K562 (cell line): Measurements from ENCODE around the gene BTAF1. TPM values are rescaled to one million over a fixed set of nuclear protein-coding genes. Genes with fewer than 3 reads are reported as not detected.

Source experiments
- ATAC-seq: fragments of 200-7000 bp; cut with Tn5 transposase; 3 replicates; pipeline ENCODE4 v1.9.1; 2020; ENCODE audit warnings: moderate library complexity
- BruUV-seq: library from RNA; stranded (reverse); fragments of 400-500 nt; replicated peaks from 2 replicates; lab custom pipeline; 2021; lab: Mats Ljungman, UMichigan
- CTCF ChIA-PET: fragments of 300-600 bp; formaldehyde crosslinking; extraction: SDS; loops from one replicate; lab custom pipeline; 2021; ENCODE audit warnings: low intra/inter-chr PET ratio; lab: Yijun Ruan, JAX
- POLR2A ChIA-PET: fragments of 300-600, 350-650 bp; sonication (Branson Sonifier 250); formaldehyde crosslinking; extraction: SDS; loops from one replicate; lab custom pipeline; 2021; ENCODE audit warnings: antibody characterized with exemption, inconsistent platforms; lab: Yijun Ruan, JAX
- DNase-seq, 4 experiments: peaks; one replicate each; pipeline versions ENCODE4 v3.0.0 to v3.0.0-alpha.2; 2011 to 2018; ENCODE audit warnings: low spot score in 3 of 4, mixed read lengths in 3 of 4; ENCODE audit errors: extremely low read depth in 1 of 4
- FAIRE-seq: peaks from 2 replicates; lab custom pipeline; 2011; peaks lifted over from hg19 to GRCh38; lab: Jason Lieb, UNC
- H2AFZ ChIP-seq: 2 replicates; pipeline ENCODE4 v1.6.0; 2011; ENCODE audit warnings: low read depth, low read length, control low read depth, inconsistent platforms
- H3K27ac ChIP-seq: fragments of 200-600 bp; 3 replicates; pipeline ENCODE4 v1.8.0; 2011; ENCODE audit warnings: low read depth, mild to moderate bottlenecking, control low read depth, inconsistent platforms, low read length, moderate library complexity, mixed read lengths; ENCODE audit errors: extremely low read depth
- H3K27me3 ChIP-seq, 2 experiments: fragments of 300-600 bp in 1 of 2; 2 replicates in 1 of 2; 3 replicates in 1 of 2; pipeline versions ENCODE4 v1.6.0 to v1.8.0; 2011; ENCODE audit warnings: inconsistent platforms in 2 of 2, low read length in 2 of 2, mild to moderate bottlenecking in 1 of 2, mixed read lengths in 1 of 2, moderate library complexity in 1 of 2; ENCODE audit not compliant: control insufficient read depth in 2 of 2, insufficient read depth in 2 of 2
- H3K36me3 ChIP-seq: fragments of 300-600 bp; 3 replicates; pipeline ENCODE4 v1.8.0; 2011; ENCODE audit warnings: mild to moderate bottlenecking, low read length, inconsistent platforms; ENCODE audit not compliant: control insufficient read depth, insufficient read depth
- H3K4me1 ChIP-seq, 2 experiments: fragments of 200-600 bp in 1 of 2; replicated peaks in 1 of 2; 2 replicates in 1 of 2; 3 replicates in 1 of 2; pipeline versions ENCODE4 v1.5.1 to v1.8.0; 2011; ENCODE audit warnings: inconsistent platforms in 2 of 2, low read length in 2 of 2, mild to moderate bottlenecking in 1 of 2, mixed read lengths in 1 of 2, moderate library complexity in 1 of 2; ENCODE audit not compliant: control insufficient read depth in 2 of 2, insufficient read depth in 2 of 2
- H3K4me2 ChIP-seq: 2 replicates; pipeline ENCODE4 v1.6.1; 2011; ENCODE audit warnings: low read length, control low read depth, inconsistent platforms, mixed read lengths; ENCODE audit not compliant: insufficient read depth
- H3K4me3 ChIP-seq: fragments of 200-600 bp; sonication (generic), shearing (Covaris generic); 2 replicates; pipeline ENCODE4 v1.5.1; 2016; ENCODE audit warnings: control low read depth, inconsistent platforms
- H3K79me2 ChIP-seq: fragments of 200-600 bp; 3 replicates; pipeline ENCODE4 v1.8.0; 2011; ENCODE audit warnings: low read length, inconsistent platforms; ENCODE audit not compliant: control insufficient read depth, insufficient read depth
- H3K9ac ChIP-seq, 2 experiments: 2 replicates each; pipeline versions ENCODE4 v1.6.0 to v1.6.1; 2011; ENCODE audit warnings: low read depth in 2 of 2, low read length in 2 of 2, control low read depth in 1 of 2, inconsistent platforms in 1 of 2, mild to moderate bottlenecking in 1 of 2, mixed read lengths in 1 of 2; ENCODE audit not compliant: insufficient read depth in 1 of 2
- H3K9me1 ChIP-seq: one replicate; pipeline ENCODE4 v1.6.0; 2011; ENCODE audit warnings: inconsistent platforms, mild to moderate bottlenecking, low read length, moderate library complexity; ENCODE audit not compliant: control insufficient read depth, insufficient read depth
- H3K9me3 ChIP-seq: replicated peaks from 2 replicates; pipeline ENCODE4 v1.5.1; 2011; ENCODE audit warnings: low read depth, low read length, inconsistent platforms; ENCODE audit not compliant: control insufficient read depth, insufficient read depth
- H4K20me1 ChIP-seq: replicated peaks from 2 replicates; pipeline ENCODE4 v1.6.1; 2011; ENCODE audit warnings: low read length, inconsistent platforms, mixed read lengths; ENCODE audit not compliant: control insufficient read depth, insufficient read depth
- ARID3A ChIP-seq: IDR thresholded peaks from 2 replicates; pipeline ENCODE4 v1.6.1; 2012; ENCODE audit warnings: low read depth, low read length, improper control_type of control experiment, borderline replicate concordance
- BRF1 ChIP-seq: IDR thresholded peaks from 3 replicates; pipeline ENCODE4 v1.6.1; 2011; ENCODE audit warnings: borderline replicate concordance, mild to moderate bottlenecking; ENCODE audit not compliant: insufficient read length; ENCODE audit errors: extremely low read depth
- CAMTA2 ChIP-seq: fragments of 250-450 bp; sonication (Bioruptor Pico); conservative IDR thresholded peaks from 2 replicates; pipeline ENCODE4 v1.5.1; 2022
- HDAC8 ChIP-seq: fragments of 450-650 bp; IDR thresholded peaks from 2 replicates; pipeline ENCODE4 v1.6.1; 2016; ENCODE audit warnings: mild to moderate bottlenecking, missing genetic modification characterization, moderate library complexity, missing compliant biosample characterization
- HLTF ChIP-seq: fragments of 450-650 bp; IDR thresholded peaks from 2 replicates; pipeline ENCODE4 v1.6.1; 2016
- MBD2 ChIP-seq: sonication (generic); IDR thresholded peaks from 2 replicates; pipeline ENCODE4 v1.6.1; 2016; ENCODE audit warnings: low read depth, borderline replicate concordance
- NELFE ChIP-seq: IDR thresholded peaks from 2 replicates; pipeline ENCODE4 v1.6.1; 2011; ENCODE audit warnings: mild to moderate bottlenecking; ENCODE audit not compliant: insufficient read depth, insufficient read length
- NFE2 ChIP-seq: IDR thresholded peaks from 2 replicates; pipeline ENCODE4 v1.6.1; 2014; ENCODE audit warnings: antibody characterized with exemption, low read depth
- STAT6 ChIP-seq: sonication (generic); formaldehyde crosslinking; IDR thresholded peaks from 2 replicates; pipeline ENCODE4 v1.8.1; 2023; ENCODE audit warnings: mild to moderate bottlenecking, missing genetic modification reagents
- ZFP36 ChIP-seq: fragments of 150-350 bp; IDR thresholded peaks from 2 replicates; pipeline ENCODE4 v1.6.1; 2018; ENCODE audit warnings: low read length, low read depth; ENCODE audit not compliant: partially characterized antibody
- ZNF311 ChIP-seq: fragments of 250-450 bp; sonication (Bioruptor Pico); IDR thresholded peaks from 2 replicates; pipeline ENCODE4 v1.4.0; 2020; ENCODE audit warnings: mild to moderate bottlenecking, moderate library complexity
- ZNF41 ChIP-seq: fragments of 250-450 bp; sonication (Bioruptor Pico); conservative IDR thresholded peaks from 2 replicates; pipeline ENCODE4 v1.4.0; 2020; ENCODE audit warnings: mild to moderate bottlenecking
- WGBS: fragments of 100-300 bp; shearing (Covaris generic); methylation state at CpG from one replicate; pipeline ENCODE4 v1.1.6; 2016; ENCODE audit warnings: low coverage, mixed read lengths; ENCODE audit not compliant: insufficient coverage; ENCODE audit errors: missing lambda C conversion rate; 5-methylcytosine and 5-hydroxymethylcytosine counted together
- in situ Hi-C: fragments of 300-500 bp; cut with MboI; formaldehyde crosslinking; loops from 4 replicates; pipeline ENCODE4 v1.15.0; 2018; ENCODE audit warnings: inconsistent platforms, mixed read lengths
- intact Hi-C: fragments of 100-400 bp; cut with micrococcal nuclease; formaldehyde crosslinking; loops from 2 replicates; pipeline ENCODE4 v1.14.2; 2022
- polyA plus RNA-seq, 8 experiments: library from polyadenylated mRNA; depleted of rRNA in 4 of 8; stranded (reverse) in 5 of 8; unstranded in 3 of 8; fragments of >200 nt; fragmentation: Nextera tagmentation in 2 of 8; fragmentation: Illumina TruSeq in 1 of 8; extraction: Ambion mirVana in 2 of 8; extraction: Trizol in 1 of 8; gene quantifications; 2 replicates each; pipeline versions ENCODE4 v1.2.1 to v1.2.3, GENCODE V29; 2011 to 2014; ENCODE audit warnings: inconsistent platforms in 1 of 8, missing spikeins in 1 of 8
- total RNA-seq, 7 experiments: library from RNA; depleted of rRNA in 6 of 7; stranded (reverse); fragments of >200 nt in 6 of 7; fragmentation: Illumina TruSeq in 2 of 7; extraction: Trizol in 2 of 7; gene quantifications; 2 replicates each; pipeline versions ENCODE4 v1.2.1 to v1.2.3, GENCODE V29; 2011 to 2021; ENCODE audit warnings: low replicate concordance in 1 of 7

Gene BTAF1
- total and polyA plus RNA-seq, 9 of the 15 experiments (the other 6 are each of a cell fraction or from before 2014, with no cell fraction given) = 6.6 to 70.7 (median 30.5) TPM

GRCh38 chr10:91886954-91887271, 36.7 kb upstream of the BTAF1 start:
- no peak overlapping the region for H3K4me2 ChIP-seq
- peaks cover 0 to 5% of the 10 kb centered on the region in 2 experiments; a peak in 2 of 5 replicates for H3K4me1 ChIP-seq
- no peak overlapping the region for H2AFZ ChIP-seq
- H4K20me1 ChIP-seq = no peaks in the 10 kb centered on the region
- WGBS = 26% methylated on average over 6 of the region's 6 CpGs
- no peaks in the 10 kb centered on the region for H3K9me3 ChIP-seq
- H3K79me2 ChIP-seq = no peaks in the 10 kb centered on the region
- no peak for DNase-seq
- no peak overlapping the region for H3K27ac ChIP-seq
- no peaks in the 10 kb centered on the region for H3K36me3 ChIP-seq
- POLR2A ChIA-PET = no interaction called here
- no peak overlapping the region for H3K4me3 ChIP-seq
- H3K9me1 ChIP-seq = no peaks in the 10 kb centered on the region
- CTCF ChIA-PET = no interaction called here
- in situ Hi-C loops (no loop called here), intact Hi-C loops (no loop called here)
- no peaks in the 10 kb centered on the region for H3K27me3 ChIP-seq
- TF ChIP-seq NFE2 = no peak
- no peak for TF ChIP-seq BRF1
- no peak for TF ChIP-seq ZNF311 (CRISPR knock-in tag)
- no peak for TF ChIP-seq CAMTA2 (CRISPR knock-in tag)
- TF ChIP-seq HDAC8 = no peak
- no peak for TF ChIP-seq ARID3A
- TF ChIP-seq MBD2 = no peak
- no peak for TF ChIP-seq STAT6 (CRISPR knock-in tag)
- TF ChIP-seq HLTF = no peak
- TF ChIP-seq ZNF41 = no peak
- TF ChIP-seq NELFE = no peak
- no peak for TF ChIP-seq ZFP36
- no peak for FAIRE-seq
- ATAC-seq = no peak
- no TSS peak for BruUV-seq
- H3K9ac ChIP-seq = no peak overlapping the region
